ENCODE results near the gene ELAVL4. TPM values are rescaled to one million over a fixed set of nuclear protein-coding genes. Genes with fewer than 3 reads are reported as not detected.

Gene ELAVL4
- total RNA-seq, 1 experiment from 2014 or later, result not detected

GRCh38 chr1:50109116-50109515, 396 bp downstream of the ELAVL4 start:
- ATAC-seq (no peak), DNase-seq (ENCODE audit: low read depth, low spot score) (no peak)
- H3K36me3 ChIP-seq (ENCODE audit: control insufficient read depth in 1 of 2, insufficient read depth in 2 of 2, low read length in 2 of 2), result no peaks in the 10 kb centered on the region
- H3K4me2 ChIP-seq (ENCODE audit: low read length), result no peak overlapping the region
- H3K79me2 ChIP-seq (ENCODE audit: insufficient read depth, low read length), result no peaks in the 10 kb centered on the region
- ChIA-PET CTCF (no interaction called here), RAD21 (ENCODE audit: low non-redundant PET in 1 of 2, low total read pairs in 2 of 2, uncharacterized antibody in 2 of 2, unreplicated experiment in 2 of 2) (no interaction called here), POLR2A (no interaction called here)
- TF ChIP-seq CEBPB (IDR thresholded peaks at IDR 0.05; ENCODE audit: low read depth) (no peak), POLR2AphosphoS5 (IDR thresholded peaks at IDR 0.05; ENCODE audit: low read depth, low read length) (no peak), POLR2A (IDR thresholded peaks at IDR 0.05; ENCODE audit: borderline replicate concordance, extremely low read depth, insufficient read depth, insufficient read length) (no peak), ZNF274 (IDR thresholded peaks at IDR 0.05; ENCODE audit: low read depth, low read length) (no peak), RAD21 (IDR thresholded peaks at IDR 0.05; ENCODE audit: low read depth) (no peak), EGR1 (IDR thresholded peaks at IDR 0.05; ENCODE audit: low read depth) (no peak), CBX3 (IDR thresholded peaks at IDR 0.05; ENCODE audit: low read depth) (no peak), SP1 (IDR thresholded peaks at IDR 0.05; ENCODE audit: low read depth) (no peak), ZFX (IDR thresholded peaks at IDR 0.05) (no peak), EZH2 (IDR thresholded peaks at IDR 0.05) (no peak), FOSL1 (IDR thresholded peaks at IDR 0.05; ENCODE audit: low read depth) (no peak), TCF7L2 (IDR thresholded peaks at IDR 0.05; ENCODE audit: borderline replicate concordance, extremely low read depth, insufficient read depth, insufficient read length) (no peak), SIN3A (IDR thresholded peaks at IDR 0.05; ENCODE audit: low read depth) (no peak), EZH2phosphoT487 (IDR thresholded peaks at IDR 0.05; ENCODE audit: borderline replicate concordance) (no peak)
- TF ChIP-seq, protein P1, sequence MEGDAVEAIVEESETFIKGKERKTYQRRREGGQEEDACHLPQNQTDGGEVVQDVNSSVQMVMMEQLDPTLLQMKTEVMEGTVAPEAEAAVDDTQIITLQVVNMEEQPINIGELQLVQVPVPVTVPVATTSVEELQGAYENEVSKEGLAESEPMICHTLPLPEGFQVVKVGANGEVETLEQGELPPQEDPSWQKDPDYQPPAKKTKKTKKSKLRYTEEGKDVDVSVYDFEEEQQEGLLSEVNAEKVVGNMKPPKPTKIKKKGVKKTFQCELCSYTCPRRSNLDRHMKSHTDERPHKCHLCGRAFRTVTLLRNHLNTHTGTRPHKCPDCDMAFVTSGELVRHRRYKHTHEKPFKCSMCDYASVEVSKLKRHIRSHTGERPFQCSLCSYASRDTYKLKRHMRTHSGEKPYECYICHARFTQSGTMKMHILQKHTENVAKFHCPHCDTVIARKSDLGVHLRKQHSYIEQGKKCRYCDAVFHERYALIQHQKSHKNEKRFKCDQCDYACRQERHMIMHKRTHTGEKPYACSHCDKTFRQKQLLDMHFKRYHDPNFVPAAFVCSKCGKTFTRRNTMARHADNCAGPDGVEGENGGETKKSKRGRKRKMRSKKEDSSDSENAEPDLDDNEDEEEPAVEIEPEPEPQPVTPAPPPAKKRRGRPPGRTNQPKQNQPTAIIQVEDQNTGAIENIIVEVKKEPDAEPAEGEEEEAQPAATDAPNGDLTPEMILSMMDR (IDR thresholded peaks at IDR 0.05 in 2 of 3, conservative IDR thresholded peaks at IDR 0.05 in 1 of 3; ENCODE audit: borderline replicate concordance in 1 of 3, insufficient read depth in 1 of 3, low read depth in 2 of 3, low read length in 2 of 3), result no peak
- TF ChIP-seq, protein P2, sequence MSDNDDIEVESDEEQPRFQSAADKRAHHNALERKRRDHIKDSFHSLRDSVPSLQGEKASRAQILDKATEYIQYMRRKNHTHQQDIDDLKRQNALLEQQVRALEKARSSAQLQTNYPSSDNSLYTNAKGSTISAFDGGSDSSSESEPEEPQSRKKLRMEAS (IDR thresholded peaks at IDR 0.05), result no peak
- intact Hi-C loops (cut with micrococcal nuclease), result no loop called here
- no peaks in the 10 kb centered on the region for H3K4me1 ChIP-seq (ENCODE audit: control insufficient read depth in 1 of 2, insufficient read depth in 2 of 2, low read length in 2 of 2)
- H3K4me3 ChIP-seq (replicated peaks in 1 of 2; ENCODE audit: low read depth in 1 of 2, low read length in 2 of 2), result no peak overlapping the region
- no TSS peak for BruUV-seq (replicated peaks)
- no peak overlapping the region for H3K9ac ChIP-seq (ENCODE audit: low read length)
- no peak overlapping the region for H2AFZ ChIP-seq (ENCODE audit: low read depth, low read length, poor library complexity, severe bottlenecking)
- H3K9me3 ChIP-seq (ENCODE audit: control insufficient read depth in 1 of 2, insufficient read depth in 1 of 2, low read depth in 1 of 2, low read length in 2 of 2), result no peaks in the 10 kb centered on the region
- no peaks in the 10 kb centered on the region for H4K20me1 ChIP-seq (ENCODE audit: insufficient read depth)
- H3K27ac ChIP-seq (ENCODE audit: low read depth, low read length), result no peak overlapping the region
- peaks cover 10% of the 10 kb centered on the region; the same call in 1 of the 2 replicates for H3K27me3 ChIP-seq (ENCODE audit: insufficient read depth, low read length)
- H3K9me2 ChIP-seq (ENCODE audit: insufficient read depth), result no peaks in the 10 kb centered on the region

Measured in HCT116 (cell line).